Fibroblast of skin of right quadriceps (primary cell): Measurements from ENCODE around the gene CRHR1.

Source experiments
- DNase-seq: peaks from one replicate; pipeline ENCODE4 v3.0.0-alpha.2; 2013

The CRHR1 gene

GRCh38 chr17:45790296-45790922 is 6.3 kb downstream of the CRHR1 start:
- no peak for DNase-seq

GRCh38 chr17:45791041-45791582 is 7.0 kb downstream of the CRHR1 start:
- no peak for DNase-seq

GRCh38 chr17:45791935-45792334 is 7.8 kb downstream of the CRHR1 start:
- no peak for DNase-seq

- DNase-seq, result no peak
These were observed 8.3 kb downstream of the CRHR1 start for GRCh38 chr17:45792437-45792836.

- no peak for DNase-seq
These were observed 9.1 kb downstream of the CRHR1 start for GRCh38 chr17:45792995-45793755.

GRCh38 chr17:45793999-45794540 is 9.9 kb downstream of the CRHR1 start:
- no peak for DNase-seq

GRCh38 chr17:45794840-45795239 is 10.7 kb downstream of the CRHR1 start:
- DNase-seq, result no peak

- no peak for DNase-seq
These were observed 16.7 kb downstream of the CRHR1 start for GRCh38 chr17:45800816-45801215.

- no peak for DNase-seq
These were observed 17.3 kb downstream of the CRHR1 start for GRCh38 chr17:45801421-45801820.

- DNase-seq, result no peak
These were observed 24.7 kb downstream of the CRHR1 start for GRCh38 chr17:45808845-45809244.

GRCh38 chr17:45809499-45809898 is 25.4 kb downstream of the CRHR1 start:
- no peak for DNase-seq

- DNase-seq, result no peak
These were observed 28.0 kb downstream of the CRHR1 start for GRCh38 chr17:45812102-45812501.

- DNase-seq, result no peak
These were observed 29.1 kb downstream of the CRHR1 start for GRCh38 chr17:45813048-45813725.

GRCh38 chr17:45814622-45815606 is 30.8 kb downstream of the CRHR1 start:
- DNase-seq, result no peak

- no peak for DNase-seq
These were observed 31.6 kb downstream of the CRHR1 start for GRCh38 chr17:45815752-45816151.

- DNase-seq, result no peak
These were observed 33.9 kb downstream of the CRHR1 start for GRCh38 chr17:45818041-45818440.

- DNase-seq, result no peak
These were observed 34.6 kb downstream of the CRHR1 start for GRCh38 chr17:45818699-45819098.

GRCh38 chr17:45819632-45820031 is 35.5 kb downstream of the CRHR1 start:
- DNase-seq, result no peak

- no peak for DNase-seq
These were observed 36.1 kb downstream of the CRHR1 start for GRCh38 chr17:45820052-45820780.

GRCh38 chr17:45821147-45821546 is 37.0 kb downstream of the CRHR1 start:
- DNase-seq, result no peak

- DNase-seq, result no peak
These were observed 39.5 kb downstream of the CRHR1 start for GRCh38 chr17:45823598-45823997.

- no peak for DNase-seq
These were observed 40.4 kb downstream of the CRHR1 start for GRCh38 chr17:45824475-45824874.
